SJSA1 (cell line): ENCODE data around the gene BBS2. TPM values are rescaled to one million over a fixed set of nuclear protein-coding genes. Genes with fewer than 3 reads are reported as not detected.

Experiments
- DNase-seq, 2 experiments: peaks; one replicate each; pipeline ENCODE4 v3.0.0-alpha.2; 2015 to 2020; ENCODE audit warnings: low spot score in 2 of 2, low read depth in 1 of 2
- H3K27ac ChIP-seq: fragments of 250-450 bp; sonication (Bioruptor Pico); 2 replicates; pipeline ENCODE4 v1.5.1; 2020; ENCODE audit warnings: mild to moderate bottlenecking, moderate library complexity
- H3K27me3 ChIP-seq: fragments of 250-450 bp; sonication (Bioruptor Pico); replicated peaks from 2 replicates; pipeline ENCODE4 v1.5.1; 2020; ENCODE audit warnings: mild to moderate bottlenecking, moderate library complexity
- H3K36me3 ChIP-seq: fragments of 250-450 bp; sonication (Bioruptor Pico); 2 replicates; pipeline ENCODE4 v1.5.1; 2020; ENCODE audit warnings: mild to moderate bottlenecking
- H3K4me1 ChIP-seq: fragments of 250-450 bp; sonication (Bioruptor Pico); replicated peaks from 2 replicates; pipeline ENCODE4 v1.6.1; 2021; ENCODE audit warnings: mild to moderate bottlenecking
- H3K4me3 ChIP-seq: fragments of 250-450 bp; sonication (Bioruptor Pico); 2 replicates; pipeline ENCODE4 v1.5.1; 2020; ENCODE audit warnings: mild to moderate bottlenecking
- H3K9me3 ChIP-seq: fragments of 250-450 bp; sonication (Bioruptor Pico); replicated peaks from 2 replicates; pipeline ENCODE4 v1.5.1; 2020; ENCODE audit warnings: mild to moderate bottlenecking
- total RNA-seq: library from RNA; depleted of rRNA; stranded (reverse); fragments of >200 nt; shearing (Covaris generic); gene quantifications from 2 replicates; pipeline ENCODE4 v1.2.3, GENCODE V29; 2014; rRNA removed

Gene BBS2
- total RNA-seq: 28.8 and 54.4 TPM in 2 replicates

GRCh38 chr16:56519459-56520250 lies at the start of gene BBS2:
Gene BBS2 (minus strand): TSS chr16:56520024. CDS start chr16:56519862, 162 bp downstream.
- no peaks in the 10 kb centered on the region for H3K9me3 ChIP-seq
- peaks cover 13% of the 10 kb centered on the region for H3K4me1 ChIP-seq
- 0 out of 2 replicates have a peak, but pooled peaks cover 3% of the 10 kb centered on the region for H3K36me3 ChIP-seq
- H3K27me3 ChIP-seq: no peaks in the 10 kb centered on the region
- DNase-seq: peak; percentile 78 to 84
- peak within 1 kb of the TSS; percentile 78 for H3K4me3 ChIP-seq
- H3K27ac ChIP-seq: no peak within 1 kb of the TSS

- Histone ChIP-seq H3K36me3 (no peaks in the 10 kb centered on the region), H3K27ac (no peak within 1 kb of the TSS), H3K9me3 (no peaks in the 10 kb centered on the region), H3K4me3 (no peak within 1 kb of the TSS), H3K27me3 (0 out of 2 replicates have a peak, but pooled peaks cover 14% of the 10 kb centered on the region), H3K4me1 (no peaks in the 10 kb centered on the region)
- no peak for DNase-seq
Observed at GRCh38 chr16:56564793-56565477, 45.1 kb upstream of the BBS2 start, which contains the start of gene MT4. Gene MT4 (plus strand): TSS chr16:56565073. CDS start chr16:56565129, 56 bp downstream.

GRCh38 chr16:56561126-56561525 lies 41.3 kb upstream of the BBS2 start:
- no peaks in the 10 kb centered on the region for H3K4me1 ChIP-seq
- no peak overlapping the region for H3K4me3 ChIP-seq
- H3K36me3 ChIP-seq: no peaks in the 10 kb centered on the region

GRCh38 chr16:56560447-56560846 lies 40.6 kb upstream of the BBS2 start:
- H3K27ac ChIP-seq: no peak overlapping the region
- no peaks in the 10 kb centered on the region for H3K4me1 ChIP-seq
- H3K4me3 ChIP-seq: no peak overlapping the region
- peaks cover 17% of the 10 kb centered on the region for H3K27me3 ChIP-seq
- DNase-seq: no peak
- H3K9me3 ChIP-seq: no peaks in the 10 kb centered on the region
- no peaks in the 10 kb centered on the region for H3K36me3 ChIP-seq

More at GRCh38 chr16:56561126-56561525, 41.3 kb upstream of the BBS2 start:
- no peak overlapping the region for H3K27ac ChIP-seq
- H3K9me3 ChIP-seq: no peaks in the 10 kb centered on the region
- DNase-seq: no peak
- H3K27me3 ChIP-seq: peaks cover 20% of the 10 kb centered on the region; the same call in 1 of the 2 replicates

- Histone ChIP-seq H3K9me3 (no peaks in the 10 kb centered on the region), H3K27me3 (peaks cover 24% of the 10 kb centered on the region), H3K4me1 (no peaks in the 10 kb centered on the region), H3K4me3 (no peak overlapping the region), H3K36me3 (no peaks in the 10 kb centered on the region), H3K27ac (no peak overlapping the region)
- no peak for DNase-seq
Observed at GRCh38 chr16:56559109-56559508, 39.3 kb upstream of the BBS2 start.

- no peak overlapping the region for H3K4me3 ChIP-seq
- DNase-seq: peak; percentile 26 to 72
- no peaks in the 10 kb centered on the region for H3K36me3 ChIP-seq
- no peaks in the 10 kb centered on the region for H3K4me1 ChIP-seq
- H3K27me3 ChIP-seq: peaks cover 24% of the 10 kb centered on the region
- no peak overlapping the region for H3K27ac ChIP-seq
- no peaks in the 10 kb centered on the region for H3K9me3 ChIP-seq
Observed at GRCh38 chr16:56558024-56558747, 38.4 kb upstream of the BBS2 start.

GRCh38 chr16:56554441-56554840 lies 34.6 kb upstream of the BBS2 start:
- H3K9me3 ChIP-seq: no peaks in the 10 kb centered on the region
- DNase-seq: no peak
- H3K4me3 ChIP-seq: no peak overlapping the region
- H3K27me3 ChIP-seq: peaks cover 24% of the 10 kb centered on the region
- no peaks in the 10 kb centered on the region for H3K4me1 ChIP-seq
- H3K36me3 ChIP-seq: no peaks in the 10 kb centered on the region
- H3K27ac ChIP-seq: no peak overlapping the region

- H3K4me3 ChIP-seq: no peak overlapping the region
- no peak overlapping the region for H3K27ac ChIP-seq
- no peaks in the 10 kb centered on the region for H3K36me3 ChIP-seq
- peaks cover 16% of the 10 kb centered on the region for H3K27me3 ChIP-seq
- H3K4me1 ChIP-seq: peaks cover 6% of the 10 kb centered on the region
- H3K9me3 ChIP-seq: no peaks in the 10 kb centered on the region
- DNase-seq: no peak
Observed at GRCh38 chr16:56551796-56552738, 32.2 kb upstream of the BBS2 start.

- peaks cover 6% of the 10 kb centered on the region for H3K4me1 ChIP-seq
- peaks cover 7% of the 10 kb centered on the region for H3K27me3 ChIP-seq
- H3K9me3 ChIP-seq: no peaks in the 10 kb centered on the region
- H3K4me3 ChIP-seq: no peak overlapping the region
- H3K27ac ChIP-seq: no peak overlapping the region
- H3K36me3 ChIP-seq: no peaks in the 10 kb centered on the region
- no peak for DNase-seq
Observed at GRCh38 chr16:56549744-56550385, 30.0 kb upstream of the BBS2 start.

- Histone ChIP-seq H3K4me1 (peaks cover 6% of the 10 kb centered on the region), H3K9me3 (no peaks in the 10 kb centered on the region), H3K27ac (no peak overlapping the region), H3K4me3 (no peak overlapping the region), H3K27me3 (peaks cover under 1% of the 10 kb centered on the region), H3K36me3 (no peaks in the 10 kb centered on the region)
- no peak for DNase-seq
Observed at GRCh38 chr16:56549161-56549560, 29.3 kb upstream of the BBS2 start.

GRCh38 chr16:56547949-56548567 lies 28.2 kb upstream of the BBS2 start:
- Histone ChIP-seq H3K27ac (no peak overlapping the region), H3K27me3 (no peaks in the 10 kb centered on the region; the same call in none of the 2 replicates), H3K9me3 (no peaks in the 10 kb centered on the region), H3K36me3 (no peaks in the 10 kb centered on the region), H3K4me1 (peaks cover 6% of the 10 kb centered on the region), H3K4me3 (no peak overlapping the region)
- DNase-seq: no peak
